Measurements from ENCODE around the gene MN1. TPM values are rescaled to one million over a fixed set of nuclear protein-coding genes. Genes with fewer than 3 reads are reported as not detected.

MN1 gene
- total RNA-seq, 1 donor from 2014 or later: 4.0 TPM

DNA sequence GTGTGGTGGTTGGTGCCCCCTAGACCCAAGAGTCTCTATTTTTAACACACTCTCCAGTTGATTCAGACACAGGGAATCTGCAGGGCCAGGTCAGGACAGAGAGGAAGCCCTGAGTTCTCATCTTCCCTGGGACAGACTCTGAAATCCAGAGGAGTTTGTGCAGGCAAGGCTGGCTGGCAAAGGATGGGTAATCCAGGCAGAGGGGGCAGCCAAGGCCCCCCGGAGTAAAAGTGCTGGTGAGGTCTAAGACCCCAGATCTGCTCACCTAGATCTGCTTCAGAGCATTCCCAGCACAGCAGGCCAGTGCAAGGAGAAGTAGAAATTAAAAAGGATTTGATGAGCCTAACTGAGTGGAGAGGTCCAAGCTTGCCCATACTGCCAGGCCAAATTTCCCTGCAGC is 40.6 kb upstream of the MN1 start:
- DNase-seq: no peak
- no peak overlapping the region for H3K27ac ChIP-seq
- H3K36me3 ChIP-seq: no peaks in the 10 kb centered on the region
- H3K4me3 ChIP-seq: no peak overlapping the region
- no peaks in the 10 kb centered on the region for H3K4me1 ChIP-seq
- TF ChIP-seq, protein P1, sequence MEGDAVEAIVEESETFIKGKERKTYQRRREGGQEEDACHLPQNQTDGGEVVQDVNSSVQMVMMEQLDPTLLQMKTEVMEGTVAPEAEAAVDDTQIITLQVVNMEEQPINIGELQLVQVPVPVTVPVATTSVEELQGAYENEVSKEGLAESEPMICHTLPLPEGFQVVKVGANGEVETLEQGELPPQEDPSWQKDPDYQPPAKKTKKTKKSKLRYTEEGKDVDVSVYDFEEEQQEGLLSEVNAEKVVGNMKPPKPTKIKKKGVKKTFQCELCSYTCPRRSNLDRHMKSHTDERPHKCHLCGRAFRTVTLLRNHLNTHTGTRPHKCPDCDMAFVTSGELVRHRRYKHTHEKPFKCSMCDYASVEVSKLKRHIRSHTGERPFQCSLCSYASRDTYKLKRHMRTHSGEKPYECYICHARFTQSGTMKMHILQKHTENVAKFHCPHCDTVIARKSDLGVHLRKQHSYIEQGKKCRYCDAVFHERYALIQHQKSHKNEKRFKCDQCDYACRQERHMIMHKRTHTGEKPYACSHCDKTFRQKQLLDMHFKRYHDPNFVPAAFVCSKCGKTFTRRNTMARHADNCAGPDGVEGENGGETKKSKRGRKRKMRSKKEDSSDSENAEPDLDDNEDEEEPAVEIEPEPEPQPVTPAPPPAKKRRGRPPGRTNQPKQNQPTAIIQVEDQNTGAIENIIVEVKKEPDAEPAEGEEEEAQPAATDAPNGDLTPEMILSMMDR (IDR thresholded peaks at IDR 0.05): no peak
- H3K9me3 ChIP-seq: no peaks in the 10 kb centered on the region
- H3K27me3 ChIP-seq: no peaks in the 10 kb centered on the region
- ATAC-seq: no peak
- intact Hi-C loops (cut with DNase I): no loop called here

DNA sequence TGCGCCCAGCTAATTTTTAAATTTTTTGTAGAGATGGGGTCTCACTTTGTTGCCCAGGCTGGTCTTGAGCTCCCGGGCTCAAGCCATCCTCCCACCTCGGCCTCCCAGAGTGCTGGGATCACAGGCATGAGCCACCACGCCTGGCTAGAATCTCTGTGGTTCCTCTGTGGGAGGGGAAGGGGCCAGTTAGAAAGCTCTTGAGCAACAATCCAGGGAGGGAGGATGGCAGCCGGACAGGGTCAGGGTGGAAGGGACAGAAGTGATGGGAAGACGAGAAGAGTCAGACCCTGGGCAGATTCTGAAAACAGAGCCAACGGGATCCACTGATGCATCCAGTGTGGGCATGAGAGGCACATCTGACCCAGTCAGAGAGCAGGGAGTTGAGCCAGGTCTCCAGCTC is 38.9 kb upstream of the MN1 start:
- ATAC-seq (no peak), DNase-seq (no peak)
- no peak overlapping the region for H3K4me3 ChIP-seq
- no peaks in the 10 kb centered on the region for H3K9me3 ChIP-seq
- TF ChIP-seq, protein P1 (IDR thresholded peaks at IDR 0.05): no peak
- intact Hi-C loops (cut with DNase I): no loop called here
- no peaks in the 10 kb centered on the region for H3K4me1 ChIP-seq
- H3K27ac ChIP-seq: no peak overlapping the region
- H3K36me3 ChIP-seq: no peaks in the 10 kb centered on the region
- no peaks in the 10 kb centered on the region for H3K27me3 ChIP-seq

DNA sequence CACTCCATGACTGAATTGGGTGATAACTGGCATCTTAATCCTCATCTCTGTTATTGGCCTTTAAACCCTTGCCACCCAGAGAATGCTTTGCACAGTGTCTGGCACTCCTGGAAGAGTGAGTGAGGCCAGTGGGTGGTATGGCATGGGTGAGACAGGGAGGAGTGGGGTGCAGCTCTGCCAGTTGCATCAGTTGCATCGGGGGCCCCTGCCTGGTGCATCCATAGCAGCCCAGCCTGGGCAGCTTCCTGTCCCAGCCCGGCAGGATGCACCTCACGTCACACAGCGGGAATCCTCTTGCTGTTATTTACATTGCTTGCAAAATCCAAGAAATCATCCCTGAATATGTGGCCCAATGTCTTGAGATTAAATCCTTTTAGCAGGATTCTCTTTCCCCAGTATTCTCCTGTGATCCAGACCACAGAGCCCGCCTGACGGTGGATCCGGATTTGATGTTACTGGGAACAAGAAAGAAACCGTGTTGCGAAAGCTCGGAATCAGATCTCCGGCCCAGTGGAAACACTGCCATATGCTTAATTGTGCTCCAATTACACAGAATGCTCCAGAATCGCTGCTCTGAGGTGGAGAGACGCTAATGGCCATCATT is 37.6 kb upstream of the MN1 start:
- Histone ChIP-seq H3K4me1 (no peaks in the 10 kb centered on the region), H3K4me3 (no peak overlapping the region), H3K27ac (no peak overlapping the region), H3K36me3 (no peaks in the 10 kb centered on the region), H3K9me3 (no peaks in the 10 kb centered on the region), H3K27me3 (no peaks in the 10 kb centered on the region)
- TF ChIP-seq, protein P1 (IDR thresholded peaks at IDR 0.05): no peak
- no peak for ATAC-seq
- no peak for DNase-seq
- intact Hi-C loops (cut with DNase I): no loop called here

DNA sequence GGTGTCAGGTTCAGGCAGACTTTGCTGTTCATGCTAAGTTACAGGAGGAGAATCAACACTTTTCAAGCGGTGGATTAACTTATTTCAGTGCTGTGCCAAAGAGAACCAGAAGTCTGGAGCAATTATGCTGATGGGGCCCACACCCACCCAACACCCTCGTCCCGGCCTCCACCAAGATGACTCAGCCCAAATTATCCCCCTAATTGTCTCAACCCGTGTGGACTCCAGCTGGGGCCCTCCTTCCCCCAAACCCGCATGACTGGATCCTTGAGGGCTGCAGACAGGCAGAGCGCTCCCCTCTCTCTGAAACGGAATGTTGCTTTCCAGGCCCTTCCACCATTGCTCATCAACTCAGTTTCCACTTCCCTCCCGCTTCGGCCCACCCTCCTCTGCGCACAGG is 34.6 kb upstream of the MN1 start:
- no peaks in the 10 kb centered on the region for H3K27me3 ChIP-seq
- no peak for ATAC-seq
- TF ChIP-seq, protein P1 (IDR thresholded peaks at IDR 0.05): no peak
- H3K36me3 ChIP-seq: no peaks in the 10 kb centered on the region
- no peak for DNase-seq
- no peak overlapping the region for H3K4me3 ChIP-seq
- intact Hi-C loops (cut with DNase I): no loop called here
- no peak overlapping the region for H3K27ac ChIP-seq
- no peaks in the 10 kb centered on the region for H3K9me3 ChIP-seq
- no peaks in the 10 kb centered on the region for H3K4me1 ChIP-seq

DNA sequence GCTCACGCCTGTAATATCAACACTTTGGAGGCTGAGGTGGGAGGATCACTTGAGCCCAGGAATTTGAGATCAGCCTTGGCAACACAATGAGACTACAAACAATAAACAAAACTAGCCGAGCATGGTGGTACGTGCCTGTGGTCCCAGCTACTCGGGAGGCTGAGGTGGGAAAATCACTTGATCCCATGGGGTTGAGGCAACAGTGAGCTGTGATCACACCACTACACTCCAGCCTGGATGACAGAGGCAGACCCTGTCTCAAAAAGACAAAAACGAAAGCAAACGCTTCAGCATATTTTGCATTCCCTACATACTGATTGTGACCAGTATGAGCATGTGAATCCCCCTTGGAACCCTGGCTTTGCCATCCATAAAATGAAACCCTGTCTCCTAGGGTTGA is 33.9 kb upstream of the MN1 start:
- Histone ChIP-seq H3K27ac (no peak overlapping the region), H3K27me3 (no peaks in the 10 kb centered on the region), H3K4me1 (no peaks in the 10 kb centered on the region), H3K4me3 (no peak overlapping the region), H3K9me3 (no peaks in the 10 kb centered on the region), H3K36me3 (no peaks in the 10 kb centered on the region)
- DNase-seq (no peak), ATAC-seq (no peak)
- TF ChIP-seq, protein P1 (IDR thresholded peaks at IDR 0.05): no peak
- intact Hi-C loops (cut with DNase I): no loop called here

Measured in upper lobe of right lung (tissue), 1 donor.